NCI-H774 (cell line): Measurements from ENCODE around the gene DIO3.
"Not testable (repeated sequence)": the region's sequence is repeated elsewhere in the genome, so short reads cannot be mapped to it uniquely, and the experiment has no call there.

Experiments
- DNase-seq: peaks from one replicate; lab custom pipeline; 2025; lab: John Stamatoyannopoulos, UW

DIO3 gene

DNA sequence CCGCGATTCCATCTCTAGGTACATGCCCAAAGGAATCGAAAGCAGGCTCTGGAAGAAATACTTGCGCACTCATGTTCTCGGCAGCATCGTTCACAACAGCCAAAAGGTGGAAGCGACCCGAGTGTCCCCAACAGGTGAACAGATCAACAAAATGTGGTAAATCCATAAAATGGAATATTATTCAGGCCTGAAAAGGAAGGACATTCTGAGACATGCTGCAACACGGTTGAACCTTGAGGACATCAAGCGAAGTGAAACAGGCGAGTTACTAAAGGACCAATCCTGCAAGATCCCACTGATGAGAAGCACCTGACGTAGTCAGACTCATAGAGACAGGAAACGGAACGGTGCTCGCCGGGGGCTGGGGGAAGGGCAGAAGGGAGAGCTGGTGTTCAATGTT lies 17.5 kb upstream of the DIO3 start:
- DNase-seq, result no peak

- no peak for DNase-seq
Measured at GRCh38 chr14:101544550-101544949, 16.7 kb upstream of the DIO3 start.

GRCh38 chr14:101546706-101547105 lies 14.6 kb upstream of the DIO3 start:
- DNase-seq, result no peak

DNA sequence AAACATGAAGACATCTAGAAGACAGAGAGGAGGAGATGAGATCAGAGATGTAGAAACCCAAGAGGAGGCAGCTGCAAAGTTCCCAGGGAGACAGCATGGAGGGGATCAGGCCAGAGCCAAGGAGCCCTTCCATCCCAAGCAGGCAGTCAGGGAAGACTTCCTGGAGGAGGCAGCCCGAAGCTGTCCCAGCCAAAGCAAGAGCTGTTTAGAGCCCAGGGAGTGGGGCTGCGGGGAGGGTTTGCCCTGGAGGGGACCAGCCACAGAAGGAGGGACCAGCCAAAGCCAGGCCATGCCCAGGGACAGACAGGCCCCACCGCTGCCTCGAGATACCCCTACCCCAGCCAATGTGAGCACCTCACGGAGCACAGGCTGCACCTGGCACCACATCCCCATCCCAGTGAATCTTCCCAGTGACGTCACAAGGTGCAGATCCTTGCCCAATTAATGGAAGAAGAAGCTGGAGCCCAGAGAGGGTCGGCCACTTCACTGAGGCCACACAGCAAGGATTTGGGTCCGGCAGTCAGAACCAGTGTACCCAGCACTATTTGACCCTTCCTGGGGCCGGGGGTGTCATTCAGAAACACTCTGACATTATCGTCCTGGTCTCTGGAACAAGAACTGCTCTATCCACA lies 14.1 kb upstream of the DIO3 start:
- DNase-seq, result no peak

GRCh38 chr14:101547961-101548669 lies 13.2 kb upstream of the DIO3 start:
- no peak for DNase-seq

GRCh38 chr14:101548710-101549109 lies 12.6 kb upstream of the DIO3 start:
- DNase-seq, result no peak

DNA sequence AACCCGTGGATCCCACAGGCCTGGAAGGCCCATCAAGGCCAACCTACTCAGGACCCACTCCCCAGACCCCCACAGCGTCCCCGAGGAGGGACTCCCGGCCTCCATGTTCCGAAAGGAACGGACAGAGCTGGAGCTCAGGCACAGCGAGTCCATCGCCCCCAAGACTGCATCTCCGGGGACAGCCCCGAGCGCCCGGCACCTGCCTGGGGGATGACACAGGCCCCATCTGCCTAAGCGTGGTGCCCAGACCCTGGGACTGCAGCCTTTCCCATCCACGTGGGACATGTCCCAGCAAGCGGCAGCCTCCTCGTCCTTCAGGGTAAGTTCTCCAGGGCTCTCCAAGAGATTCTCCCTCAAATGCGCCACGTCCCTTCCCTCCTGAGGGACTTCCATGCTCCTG lies 12.1 kb upstream of the DIO3 start:
- no peak for DNase-seq

- DNase-seq, result not testable (repeated sequence)
Measured at GRCh38 chr14:101550202-101550912, 10.9 kb upstream of the DIO3 start.

DNA sequence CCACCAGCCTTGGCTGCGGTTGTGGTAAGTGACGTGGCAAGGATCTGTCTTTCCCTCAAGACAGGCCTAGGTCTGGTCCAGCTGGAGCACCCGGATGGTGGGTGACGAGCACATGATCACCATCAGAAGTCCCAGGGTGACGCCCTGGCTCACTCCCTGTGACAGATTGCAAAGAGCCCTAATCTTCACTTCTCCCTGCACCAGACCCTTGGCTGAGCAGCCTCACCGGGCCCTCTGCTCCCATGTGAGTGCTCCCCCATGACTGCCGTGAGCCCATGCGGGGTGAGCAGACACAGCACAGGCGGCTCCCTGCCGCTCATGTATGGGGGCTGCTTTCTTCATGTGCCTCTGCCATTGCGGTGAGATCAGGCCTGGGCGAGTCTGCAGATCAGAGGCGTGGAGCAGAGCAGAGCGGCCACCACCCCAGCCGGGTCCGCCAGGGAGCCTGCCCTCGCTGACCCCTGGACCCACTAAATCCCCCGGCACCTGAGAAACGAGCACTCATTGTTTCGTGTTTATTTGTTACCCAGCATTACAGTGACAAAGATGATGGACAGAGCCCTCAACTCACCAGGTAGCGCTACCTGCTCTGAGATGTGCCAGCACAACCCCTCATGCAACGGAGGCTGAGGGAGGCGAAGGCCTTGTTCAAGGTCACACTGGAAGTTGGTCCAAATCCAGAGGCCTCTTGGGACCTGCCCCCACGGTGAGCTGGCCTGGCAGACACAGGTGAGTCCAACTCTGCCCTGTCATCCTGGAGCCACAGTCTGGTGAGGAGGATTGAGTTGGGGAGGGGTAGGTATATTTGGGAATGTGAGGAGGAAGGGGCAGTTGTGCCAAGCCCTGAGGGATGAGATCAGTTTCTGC lies 9.3 kb upstream of the DIO3 start:
- no peak for DNase-seq

- DNase-seq, result no peak
Measured at GRCh38 chr14:101552786-101553231, 8.5 kb upstream of the DIO3 start.

- no peak for DNase-seq
Measured at GRCh38 chr14:101553393-101553792, 7.9 kb upstream of the DIO3 start.

- no peak for DNase-seq
Measured at GRCh38 chr14:101553931-101554330, 7.4 kb upstream of the DIO3 start.

DNA sequence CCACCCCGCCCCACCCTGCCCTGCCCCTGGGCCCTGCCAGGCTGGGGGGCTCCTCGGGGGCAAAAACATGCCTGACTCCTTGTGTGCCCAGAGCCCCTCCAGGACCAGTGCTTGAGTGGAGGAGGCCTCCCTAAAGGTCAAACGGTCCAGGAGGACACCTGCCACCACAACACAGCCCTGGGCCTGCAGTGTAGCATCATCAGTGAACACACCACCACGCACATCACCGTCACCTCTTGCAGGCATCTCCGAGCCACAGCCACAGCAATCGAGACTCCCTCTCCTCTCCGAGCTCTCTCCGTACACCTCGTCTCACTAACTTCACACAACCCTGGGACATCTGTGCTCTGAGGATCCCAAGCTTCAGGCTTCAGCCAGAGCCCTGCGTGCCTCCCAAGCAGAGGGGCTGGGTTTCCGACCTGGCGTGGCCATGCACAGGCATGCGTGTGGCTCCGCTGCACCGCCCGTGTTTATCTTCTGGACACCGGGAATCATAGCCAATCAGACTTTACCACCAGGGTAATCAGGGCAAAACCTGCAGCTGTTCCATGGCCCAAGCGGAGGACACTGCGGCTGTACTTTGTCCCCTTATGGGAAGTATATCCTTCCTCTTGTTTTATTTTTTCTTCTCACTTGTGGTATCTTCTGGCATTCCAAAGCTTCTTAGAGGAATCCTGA lies 6.2 kb upstream of the DIO3 start:
- DNase-seq, result no peak

- DNase-seq, result not testable (repeated sequence)
Measured at GRCh38 chr14:101555669-101556043, 5.6 kb upstream of the DIO3 start.

GRCh38 chr14:101556131-101556530 lies 5.2 kb upstream of the DIO3 start:
- no peak for DNase-seq

GRCh38 chr14:101556566-101557320 lies 4.6 kb upstream of the DIO3 start:
- no peak for DNase-seq

GRCh38 chr14:101557321-101557695 lies 4.0 kb upstream of the DIO3 start:
- DNase-seq, result no peak

DNA sequence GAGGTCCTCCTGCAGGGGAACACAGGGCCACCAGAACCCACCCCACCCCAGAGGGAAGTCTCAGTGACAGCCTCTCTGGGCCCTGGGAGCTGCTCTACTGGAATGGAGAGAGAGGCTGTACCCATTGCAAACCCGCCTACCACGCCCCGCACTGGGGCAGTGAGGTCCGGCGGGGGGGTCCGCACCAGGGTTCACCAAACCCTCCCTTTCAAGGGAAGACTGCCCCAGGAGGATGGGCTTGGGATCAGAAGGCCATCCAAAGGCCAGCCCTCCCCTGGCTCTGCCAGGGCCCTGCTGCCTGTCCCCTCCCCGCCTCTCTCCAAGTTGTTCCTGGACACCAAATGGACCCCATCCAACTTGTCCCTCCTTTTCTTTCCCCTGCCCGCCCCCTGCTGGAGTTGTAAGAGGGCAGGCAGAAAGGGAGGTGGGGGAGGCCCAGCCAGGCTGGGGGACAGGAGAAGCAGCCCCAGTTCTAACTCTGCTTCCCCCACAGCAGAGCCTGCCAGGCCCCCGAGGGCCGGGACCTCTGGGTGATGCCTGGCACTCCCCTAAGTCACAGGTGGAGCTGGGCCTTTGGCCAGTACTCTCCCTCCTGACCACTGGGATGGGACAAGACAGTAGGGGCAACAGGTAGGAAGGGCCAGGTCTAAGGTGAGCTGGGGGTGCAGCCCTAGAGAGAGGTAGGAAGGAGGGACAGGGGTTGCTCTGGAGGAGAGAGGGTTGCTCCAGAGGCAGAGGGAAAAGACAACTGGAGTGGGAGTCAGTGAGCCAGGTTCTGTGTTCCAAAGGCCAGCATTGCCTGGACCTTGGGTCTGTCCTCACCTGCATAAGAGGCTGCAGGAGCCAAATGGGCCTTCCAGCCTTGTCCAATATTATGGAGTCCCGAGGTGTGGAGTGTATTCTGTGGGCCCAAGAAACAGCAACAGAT lies 3.2 kb upstream of the DIO3 start:
- DNase-seq, result no peak

DNA sequence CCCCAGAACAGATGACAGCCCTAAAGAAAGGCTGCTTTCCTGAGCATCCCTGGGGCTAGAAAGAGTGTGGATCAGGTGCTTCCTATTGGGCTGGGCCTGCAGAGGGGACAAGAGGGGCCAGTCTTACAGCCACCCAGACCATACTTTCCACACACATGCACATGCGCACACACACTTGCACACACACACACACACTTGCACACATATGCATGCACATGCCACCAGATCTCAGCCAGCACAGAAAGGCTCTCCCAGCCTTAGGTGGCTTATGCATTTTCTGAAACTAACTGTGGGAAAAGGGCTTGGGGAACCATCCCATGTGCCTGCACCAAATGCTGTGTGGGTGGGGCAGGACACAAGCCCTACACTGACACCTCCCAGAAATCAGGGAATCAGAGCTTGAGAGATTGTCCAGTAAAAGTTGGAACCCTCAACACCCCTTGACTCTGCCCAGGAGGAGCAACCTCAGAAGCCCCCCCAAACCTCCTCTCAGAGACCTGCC lies 2.5 kb upstream of the DIO3 start:
- no peak for DNase-seq

- no peak for DNase-seq
Measured at GRCh38 chr14:101559250-101559623, 2.1 kb upstream of the DIO3 start.
